H9 (cell line): ENCODE measurements around the gene KCTD5. TPM values are rescaled to one million over a fixed set of nuclear protein-coding genes. Genes with fewer than 3 reads are reported as not detected.

Source experiments
- DNase-seq: peaks from one replicate; pipeline ENCODE4 v3.0.0-alpha.2; 2017
- H2AFZ ChIP-seq: one replicate; pipeline ENCODE4 v1.6.1; 2013; ENCODE audit warnings: mild to moderate bottlenecking, low read length, control low read depth, moderate library complexity
- H2AK5ac ChIP-seq: 2 replicates; pipeline ENCODE4 v1.6.1; 2013; ENCODE audit warnings: low read length, control low read depth, mixed read lengths; ENCODE audit not compliant: insufficient read length
- H2BK120ac ChIP-seq: one replicate; pipeline ENCODE4 v1.6.1; 2013; ENCODE audit warnings: low read depth, mild to moderate bottlenecking, low read length, control low read depth, inconsistent platforms; ENCODE audit not compliant: poor library complexity, severe bottlenecking
- H2BK12ac ChIP-seq: 2 replicates; pipeline ENCODE4 v1.6.1; 2013; ENCODE audit warnings: low read length, control low read depth, mixed read lengths, low read depth; ENCODE audit not compliant: insufficient read length
- H2BK15ac ChIP-seq: 2 replicates; pipeline ENCODE4 v1.6.1; 2013; ENCODE audit warnings: low read depth, low read length, control low read depth
- H2BK20ac ChIP-seq: one replicate; pipeline ENCODE4 v1.6.1; 2013; ENCODE audit warnings: low read depth, mild to moderate bottlenecking, low read length, control low read depth, inconsistent platforms; ENCODE audit not compliant: poor library complexity, severe bottlenecking
- H2BK5ac ChIP-seq: 2 replicates; pipeline ENCODE4 v1.6.1; 2013; ENCODE audit warnings: low read length, control low read depth, mixed read lengths; ENCODE audit not compliant: insufficient read length
- H3K14ac ChIP-seq: 2 replicates; pipeline ENCODE4 v1.6.1; 2013; ENCODE audit warnings: low read length, control low read depth; ENCODE audit not compliant: insufficient read depth
- H3K18ac ChIP-seq: 2 replicates; pipeline ENCODE4 v1.6.1; 2013; ENCODE audit warnings: low read depth, mild to moderate bottlenecking, mixed read lengths, low read length, control low read depth; ENCODE audit not compliant: insufficient read length
- H3K23ac ChIP-seq: 2 replicates; pipeline ENCODE4 v1.6.1; 2013; ENCODE audit warnings: low read length, control low read depth, mixed read lengths, low read depth; ENCODE audit not compliant: insufficient read length
- H3K23me2 ChIP-seq: 2 replicates; pipeline ENCODE4 v1.6.1; 2013; ENCODE audit warnings: low read depth, mild to moderate bottlenecking, mixed read lengths, low read length, control low read depth; ENCODE audit not compliant: insufficient read length, poor library complexity, severe bottlenecking
- H3K27ac ChIP-seq: 2 replicates; pipeline ENCODE4 v1.5.1; 2013; ENCODE audit warnings: low read length, control low read depth, mixed read lengths, low read depth; ENCODE audit not compliant: insufficient read length
- H3K27me3 ChIP-seq: 2 replicates; pipeline ENCODE4 v1.6.1; 2013; ENCODE audit warnings: low read length, control low read depth, inconsistent platforms; ENCODE audit not compliant: insufficient read depth
- H3K4ac ChIP-seq: 2 replicates; pipeline ENCODE4 v1.6.1; 2013; ENCODE audit warnings: low read depth, mild to moderate bottlenecking, control low read depth, inconsistent platforms, low read length, moderate library complexity
- H3K4me1 ChIP-seq: 2 replicates; pipeline ENCODE4 v1.6.1; 2013; ENCODE audit warnings: low read length, control low read depth, inconsistent platforms; ENCODE audit not compliant: insufficient read depth
- H3K4me2 ChIP-seq: 2 replicates; pipeline ENCODE4 v1.6.1; 2013; ENCODE audit warnings: low read length, control low read depth, mixed read lengths; ENCODE audit not compliant: insufficient read length, insufficient read depth
- H3K56ac ChIP-seq: 2 replicates; pipeline ENCODE4 v1.6.1; 2013; ENCODE audit warnings: low read depth, mild to moderate bottlenecking, mixed read lengths, low read length, control low read depth; ENCODE audit not compliant: insufficient read length
- H3K79me1 ChIP-seq: 2 replicates; pipeline ENCODE4 v1.6.1; 2013; ENCODE audit warnings: low read depth, mild to moderate bottlenecking, moderate library complexity, low read length, control low read depth, inconsistent platforms; ENCODE audit not compliant: insufficient read depth, poor library complexity, severe bottlenecking
- H3K79me2 ChIP-seq: 2 replicates; pipeline ENCODE4 v1.6.1; 2013; ENCODE audit warnings: low read length, control low read depth, inconsistent platforms; ENCODE audit not compliant: insufficient read depth
- H3K9ac ChIP-seq: 2 replicates; pipeline ENCODE4 v1.6.1; 2013; ENCODE audit warnings: low read length, control low read depth, mixed read lengths; ENCODE audit not compliant: insufficient read length; ENCODE audit errors: extremely low read depth
- H3K9me3 ChIP-seq: one replicate; pipeline ENCODE4 v1.6.1; 2013; ENCODE audit warnings: low read depth, low read length, inconsistent platforms; ENCODE audit not compliant: control insufficient read depth
- H3T11ph ChIP-seq: one replicate; pipeline ENCODE4 v1.6.1; 2013; ENCODE audit warnings: mild to moderate bottlenecking, low read length, control low read depth, inconsistent platforms
- H4K20me1 ChIP-seq: one replicate; pipeline ENCODE4 v1.6.1; 2013; ENCODE audit not compliant: control insufficient read depth, insufficient read length, insufficient read depth
- H4K5ac ChIP-seq: 2 replicates; pipeline ENCODE4 v1.6.1; 2013; ENCODE audit warnings: low read depth, mild to moderate bottlenecking, mixed read lengths, low read length, control low read depth; ENCODE audit not compliant: insufficient read length
- H4K8ac ChIP-seq: replicated peaks from 2 replicates; pipeline ENCODE4 v1.6.1; 2013; ENCODE audit warnings: low read length, control low read depth, mixed read lengths, low read depth; ENCODE audit not compliant: insufficient read length
- H4K91ac ChIP-seq: 2 replicates; pipeline ENCODE4 v1.6.1; 2013; ENCODE audit warnings: low read depth, mild to moderate bottlenecking, moderate library complexity, mixed read lengths, low read length, control low read depth; ENCODE audit not compliant: insufficient read length
- H3K27ac Mint-ChIP-seq, 3 experiments: 2 replicates in 2 of 3; 3 replicates in 1 of 3; pipeline ENCODE4 v1.8.0; 2020 to 2021; ENCODE audit warnings: mixed read lengths in 3 of 3, mild to moderate bottlenecking in 1 of 3, moderate library complexity in 1 of 3
- H3K27me3 Mint-ChIP-seq: 2 replicates; pipeline ENCODE4 v1.8.0; 2021; ENCODE audit warnings: low read depth, mild to moderate bottlenecking, moderate library complexity, mixed read lengths
- H3K36me3 Mint-ChIP-seq, 3 experiments: 2 replicates in 2 of 3; 3 replicates in 1 of 3; pipeline ENCODE4 v1.8.0; 2020 to 2021; ENCODE audit warnings: low read depth in 3 of 3, mixed read lengths in 3 of 3; ENCODE audit not compliant: insufficient read depth in 1 of 3
- H3K4me1 Mint-ChIP-seq, 2 experiments: 2 replicates each; pipeline ENCODE4 v1.8.0; 2020; ENCODE audit warnings: mixed read lengths in 2 of 2
- H3K4me3 Mint-ChIP-seq, 2 experiments: 2 replicates in 1 of 2; 3 replicates in 1 of 2; pipeline ENCODE4 v1.8.0; 2020 to 2021; ENCODE audit warnings: mild to moderate bottlenecking in 2 of 2, mixed read lengths in 2 of 2, moderate library complexity in 1 of 2
- H3K9me3 Mint-ChIP-seq, 2 experiments: 2 replicates in 1 of 2; 3 replicates in 1 of 2; pipeline ENCODE4 v1.8.0; 2020; ENCODE audit warnings: mild to moderate bottlenecking in 2 of 2, mixed read lengths in 2 of 2, moderate library complexity in 1 of 2
- CTCF ChIP-seq: fragments of 200-600 bp; sonication (generic); conservative IDR thresholded peaks from 3 replicates; pipeline ENCODE4 v1.8.0; 2021; ENCODE audit warnings: antibody characterized with exemption, mild to moderate bottlenecking
- WGBS: extraction: QIAGEN DNeasy Blood & Tissue Kit; methylation state at CpG from one replicate; pipeline ENCODE4 v1.1.7; 2013; ENCODE audit warnings: missing lambda C conversion rate, low lambda C conversion rate, mixed read lengths; ENCODE audit not compliant: insufficient read length; ENCODE audit errors: extremely low coverage; 5-methylcytosine and 5-hydroxymethylcytosine counted together
- total RNA-seq: library from RNA; stranded (reverse); gene quantifications from 2 replicates; pipeline ENCODE4 v1.2.1, GENCODE V29; 2021

Gene KCTD5
- total RNA-seq, 1 experiment from 2014 or later, result 39.9 TPM

GRCh38 chr16:2742323-2743006 is 60.1 kb downstream of the KCTD5 start:
- Mint-ChIP-seq H3K27ac (no peak overlapping the region), H3K4me1 (peaks cover 9 to 15% of the 10 kb centered on the region in 2 experiments; a peak in 2 of 4 replicates), H3K36me3 (no peaks in the 10 kb centered on the region), H3K27me3 (no peaks in the 10 kb centered on the region; the same call in 1 of the 2 replicates), H3K4me3 (no peak overlapping the region), H3K9me3 (no peaks in the 10 kb centered on the region)
- H3K4me2 ChIP-seq, result no peak overlapping the region
- DNase-seq, result no peak
- no peak overlapping the region for H3K14ac ChIP-seq
- H4K5ac ChIP-seq, result no peak overlapping the region
- no peaks in the 10 kb centered on the region for H3K27me3 ChIP-seq
- H3K4ac ChIP-seq, result no peak overlapping the region
- H3K18ac ChIP-seq, result no peak overlapping the region
- H3K79me2 ChIP-seq, result no peaks in the 10 kb centered on the region
- H2AFZ ChIP-seq, result no peak overlapping the region
- H2BK15ac ChIP-seq, result no peak overlapping the region
- H2BK20ac ChIP-seq, result no peak overlapping the region
- no peaks in the 10 kb centered on the region for H3K9me3 ChIP-seq
- no peaks in the 10 kb centered on the region for H3K23me2 ChIP-seq
- no peak overlapping the region for H4K8ac ChIP-seq
- H3K9ac ChIP-seq, result no peak overlapping the region
- H2BK5ac ChIP-seq, result no peak overlapping the region
- H4K91ac ChIP-seq, result no peak overlapping the region
- no peak overlapping the region for H2BK12ac ChIP-seq
- H3K4me1 ChIP-seq, result no peaks in the 10 kb centered on the region
- no peak for TF ChIP-seq CTCF
- no peaks in the 10 kb centered on the region for H3K79me1 ChIP-seq
- no peak overlapping the region for H3K23ac ChIP-seq
- no peak overlapping the region for H3T11ph ChIP-seq
- H2AK5ac ChIP-seq, result no peak overlapping the region
- no peak overlapping the region for H3K56ac ChIP-seq
- no peaks in the 10 kb centered on the region for H4K20me1 ChIP-seq
- H3K27ac ChIP-seq, result no peak overlapping the region
- no peak overlapping the region for H2BK120ac ChIP-seq
- WGBS, result no CpG with 5 or more reads among the region's 12 CpGs
